ENCODE data around the gene ADAMTS2. TPM values are rescaled to one million over a fixed set of nuclear protein-coding genes. Genes with fewer than 3 reads are reported as not detected.

Gene ADAMTS2
- total and polyA plus RNA-seq, 2 donors (not counting 1 experiment from before 2014, with no cell fraction given) = 16.2 to 70.2 TPM

DNA sequence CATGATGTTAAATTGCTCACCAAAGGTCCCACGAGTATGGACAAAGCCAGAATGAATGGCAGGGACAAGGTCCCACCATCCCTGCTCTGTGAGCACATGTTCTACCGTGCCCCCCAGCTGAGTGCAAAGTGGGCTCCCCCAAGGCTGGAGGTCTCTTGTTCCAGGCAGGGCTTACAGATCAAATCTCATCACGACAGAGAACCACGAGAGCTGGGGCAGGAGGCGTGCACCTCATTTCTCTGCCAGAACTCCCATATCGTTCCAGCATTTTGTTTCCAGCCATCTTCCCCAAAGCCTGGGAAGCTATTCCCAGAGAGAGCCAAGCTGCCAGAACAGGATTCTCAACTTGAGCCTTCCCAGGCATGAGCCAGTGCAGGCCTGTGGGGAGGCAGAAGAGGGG is 176.6 kb downstream of the ADAMTS2 start:
- DNase-seq (ENCODE audit: low read depth in 2 of 2) = no peak
- Histone ChIP-seq H3K27ac (ENCODE audit: insufficient read depth, low read length) (no peak overlapping the region), H3K79me2 (ENCODE audit: control insufficient read depth, insufficient read depth, low read length) (no peaks in the 10 kb centered on the region), H3K9me3 (ENCODE audit: control insufficient read depth, insufficient read depth, low read depth, low read length) (no peaks in the 10 kb centered on the region), H3K27me3 (ENCODE audit: control insufficient read depth, insufficient read depth, low read length) (no peaks in the 10 kb centered on the region), H3K4me3 (replicated peaks in 1 of 4; ENCODE audit: control extremely low read depth in 1 of 4, insufficient read depth in 1 of 4, low read depth in 3 of 4, low read length in 4 of 4) (no peak overlapping the region), H2AFZ (ENCODE audit: low read length) (no peak overlapping the region), H3K4me1 (ENCODE audit: control insufficient read depth, extremely low read depth, insufficient read depth, low read length) (no peaks in the 10 kb centered on the region), H4K20me1 (ENCODE audit: control insufficient read depth, extremely low read depth, insufficient read depth, low read length) (no peaks in the 10 kb centered on the region), H3K36me3 (ENCODE audit: control insufficient read depth, insufficient read depth, low read length) (no peaks in the 10 kb centered on the region), H3K4me2 (ENCODE audit: extremely low read depth, insufficient read depth, low read length) (no peak overlapping the region), H3K9ac (ENCODE audit: insufficient read depth, low read length) (no peak overlapping the region)
- TF ChIP-seq EZH2 (IDR thresholded peaks at IDR 0.05; ENCODE audit: low read length, missing control alignments) = no peak

DNA sequence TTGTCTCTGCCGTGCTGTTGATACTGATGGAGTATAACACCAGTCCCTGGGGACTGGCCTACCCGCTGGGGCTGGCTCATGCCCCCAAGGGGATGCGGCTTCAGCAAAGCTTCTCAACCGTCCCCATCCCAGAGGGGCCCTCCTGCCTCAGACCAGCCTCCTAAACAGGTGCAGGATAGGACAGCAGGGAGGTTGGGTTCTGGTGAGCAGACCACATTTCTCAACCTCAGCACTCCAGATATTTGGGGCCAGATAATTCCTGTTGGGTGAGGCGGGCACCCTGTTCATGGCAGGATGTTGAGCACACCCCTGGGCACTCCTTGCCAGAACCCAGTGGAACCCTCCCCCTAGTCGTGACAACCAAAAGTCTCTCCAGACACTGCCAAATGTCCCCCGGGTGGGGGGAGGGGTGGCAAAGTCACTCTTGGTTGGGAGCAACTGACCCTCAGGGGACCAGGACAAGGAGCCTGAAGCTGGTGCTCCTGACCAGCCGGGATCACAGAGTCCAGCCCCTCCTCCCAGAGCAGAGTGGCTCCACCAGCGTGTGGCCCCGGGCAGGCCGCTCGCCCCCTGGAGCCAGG is 177.3 kb downstream of the ADAMTS2 start:
- no peaks in the 10 kb centered on the region for H3K36me3 ChIP-seq (ENCODE audit: control insufficient read depth, insufficient read depth, low read length)
- H3K4me1 ChIP-seq (ENCODE audit: control insufficient read depth, extremely low read depth, insufficient read depth, low read length) = no peaks in the 10 kb centered on the region
- H3K9me3 ChIP-seq (ENCODE audit: control insufficient read depth, insufficient read depth, low read depth, low read length) = no peaks in the 10 kb centered on the region
- H3K4me3 ChIP-seq (replicated peaks in 1 of 4; ENCODE audit: control extremely low read depth in 1 of 4, insufficient read depth in 1 of 4, low read depth in 3 of 4, low read length in 4 of 4) = no peak overlapping the region
- H3K79me2 ChIP-seq (ENCODE audit: control insufficient read depth, insufficient read depth, low read length) = no peaks in the 10 kb centered on the region
- DNase-seq (ENCODE audit: low read depth in 2 of 2) = no peak
- peak overlapping the region; percentile 14 for H3K27ac ChIP-seq (ENCODE audit: insufficient read depth, low read length)
- no peak overlapping the region for H3K9ac ChIP-seq (ENCODE audit: insufficient read depth, low read length)
- no peak overlapping the region for H3K4me2 ChIP-seq (ENCODE audit: extremely low read depth, insufficient read depth, low read length)
- no peaks in the 10 kb centered on the region for H4K20me1 ChIP-seq (ENCODE audit: control insufficient read depth, extremely low read depth, insufficient read depth, low read length)
- no peaks in the 10 kb centered on the region for H3K27me3 ChIP-seq (ENCODE audit: control insufficient read depth, insufficient read depth, low read length)
- no peak for TF ChIP-seq EZH2 (IDR thresholded peaks at IDR 0.05; ENCODE audit: low read length, missing control alignments)
- TF ChIP-seq, protein P1, sequence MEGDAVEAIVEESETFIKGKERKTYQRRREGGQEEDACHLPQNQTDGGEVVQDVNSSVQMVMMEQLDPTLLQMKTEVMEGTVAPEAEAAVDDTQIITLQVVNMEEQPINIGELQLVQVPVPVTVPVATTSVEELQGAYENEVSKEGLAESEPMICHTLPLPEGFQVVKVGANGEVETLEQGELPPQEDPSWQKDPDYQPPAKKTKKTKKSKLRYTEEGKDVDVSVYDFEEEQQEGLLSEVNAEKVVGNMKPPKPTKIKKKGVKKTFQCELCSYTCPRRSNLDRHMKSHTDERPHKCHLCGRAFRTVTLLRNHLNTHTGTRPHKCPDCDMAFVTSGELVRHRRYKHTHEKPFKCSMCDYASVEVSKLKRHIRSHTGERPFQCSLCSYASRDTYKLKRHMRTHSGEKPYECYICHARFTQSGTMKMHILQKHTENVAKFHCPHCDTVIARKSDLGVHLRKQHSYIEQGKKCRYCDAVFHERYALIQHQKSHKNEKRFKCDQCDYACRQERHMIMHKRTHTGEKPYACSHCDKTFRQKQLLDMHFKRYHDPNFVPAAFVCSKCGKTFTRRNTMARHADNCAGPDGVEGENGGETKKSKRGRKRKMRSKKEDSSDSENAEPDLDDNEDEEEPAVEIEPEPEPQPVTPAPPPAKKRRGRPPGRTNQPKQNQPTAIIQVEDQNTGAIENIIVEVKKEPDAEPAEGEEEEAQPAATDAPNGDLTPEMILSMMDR (conservative IDR thresholded peaks at IDR 0.05 in 1 of 2, IDR thresholded peaks at IDR 0.05 in 1 of 2; ENCODE audit: low read depth in 1 of 2, low read length in 2 of 2) = no peak
- no peak overlapping the region for H2AFZ ChIP-seq (ENCODE audit: low read length)

DNA sequence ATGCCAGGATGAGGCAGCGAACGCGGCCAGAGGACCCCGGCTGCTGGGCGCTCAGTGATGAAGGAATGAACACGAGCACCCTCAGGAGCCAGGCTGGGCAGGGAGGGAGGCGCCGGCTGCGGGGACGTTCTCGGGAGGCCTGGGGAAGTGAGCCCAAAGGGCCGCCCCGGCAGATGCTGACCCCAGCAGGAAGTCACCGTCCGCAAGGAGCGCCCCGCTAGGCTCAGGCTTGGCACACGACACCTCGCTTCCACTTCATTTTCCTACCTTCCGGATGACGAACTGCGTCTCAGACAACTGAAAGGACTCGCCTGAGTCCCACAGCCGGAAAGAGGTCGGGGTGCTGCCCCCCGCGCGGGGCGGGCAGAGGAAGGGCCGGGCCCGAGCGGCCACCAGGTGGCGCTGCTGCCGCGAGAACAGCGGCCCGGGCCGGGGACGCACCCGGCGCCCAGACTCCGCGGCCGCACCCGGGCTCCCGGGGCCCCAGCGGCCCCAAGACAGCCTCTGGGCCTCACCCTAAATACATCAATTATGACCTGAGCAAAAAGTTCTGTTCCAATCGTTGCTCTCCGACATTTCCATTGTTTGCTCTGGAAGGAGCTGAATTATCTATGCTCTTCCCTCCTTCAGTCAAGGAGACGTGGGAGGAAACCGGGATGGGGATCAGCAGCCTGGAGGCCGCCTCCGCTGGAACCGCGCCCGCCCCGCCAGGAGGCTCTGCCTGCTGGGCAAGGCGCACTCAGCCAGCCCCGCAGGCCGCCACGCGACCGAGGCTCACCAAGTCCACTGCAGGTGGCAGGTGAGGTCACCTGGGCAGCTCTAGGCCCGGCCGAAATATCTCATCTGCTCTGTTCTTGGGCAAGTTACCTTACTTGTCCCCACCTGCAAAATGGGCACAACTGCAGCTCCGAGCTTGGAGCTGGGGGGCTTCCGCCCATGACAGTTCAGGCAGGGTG is 178.1 kb downstream of the ADAMTS2 start:
- DNase-seq (ENCODE audit: low read depth in 2 of 2) = peak; percentile 44 to 51
- H3K9ac ChIP-seq (ENCODE audit: insufficient read depth, low read length) = peak overlapping the region; percentile 46
- peak overlapping the region; percentile 43 for H2AFZ ChIP-seq (ENCODE audit: low read length)
- H3K27ac ChIP-seq (ENCODE audit: insufficient read depth, low read length) = peak overlapping the region; percentile 50
- TF ChIP-seq, protein P1 (conservative IDR thresholded peaks at IDR 0.05 in 1 of 2, IDR thresholded peaks at IDR 0.05 in 1 of 2; ENCODE audit: low read depth in 1 of 2, low read length in 2 of 2) = peak; percentile 38 to 75
- no peak for TF ChIP-seq EZH2 (IDR thresholded peaks at IDR 0.05; ENCODE audit: low read length, missing control alignments)
- H3K4me1 ChIP-seq (ENCODE audit: control insufficient read depth, extremely low read depth, insufficient read depth, low read length) = no peaks in the 10 kb centered on the region
- peak overlapping the region; percentile 88 for H3K4me2 ChIP-seq (ENCODE audit: extremely low read depth, insufficient read depth, low read length)
- no peaks in the 10 kb centered on the region for H3K36me3 ChIP-seq (ENCODE audit: control insufficient read depth, insufficient read depth, low read length)
- no peaks in the 10 kb centered on the region for H3K9me3 ChIP-seq (ENCODE audit: control insufficient read depth, insufficient read depth, low read depth, low read length)
- no peaks in the 10 kb centered on the region for H3K79me2 ChIP-seq (ENCODE audit: control insufficient read depth, insufficient read depth, low read length)
- H3K27me3 ChIP-seq (ENCODE audit: control insufficient read depth, insufficient read depth, low read length) = no peaks in the 10 kb centered on the region
- H4K20me1 ChIP-seq (ENCODE audit: control insufficient read depth, extremely low read depth, insufficient read depth, low read length) = no peaks in the 10 kb centered on the region
- H3K4me3 ChIP-seq (replicated peaks in 1 of 4; ENCODE audit: control extremely low read depth in 1 of 4, insufficient read depth in 1 of 4, low read depth in 3 of 4, low read length in 4 of 4) = peak overlapping the region in 1 of 4 experiments; percentile 16
